ENCODE results near the gene IKZF5.

IKZF5 gene

DNA sequence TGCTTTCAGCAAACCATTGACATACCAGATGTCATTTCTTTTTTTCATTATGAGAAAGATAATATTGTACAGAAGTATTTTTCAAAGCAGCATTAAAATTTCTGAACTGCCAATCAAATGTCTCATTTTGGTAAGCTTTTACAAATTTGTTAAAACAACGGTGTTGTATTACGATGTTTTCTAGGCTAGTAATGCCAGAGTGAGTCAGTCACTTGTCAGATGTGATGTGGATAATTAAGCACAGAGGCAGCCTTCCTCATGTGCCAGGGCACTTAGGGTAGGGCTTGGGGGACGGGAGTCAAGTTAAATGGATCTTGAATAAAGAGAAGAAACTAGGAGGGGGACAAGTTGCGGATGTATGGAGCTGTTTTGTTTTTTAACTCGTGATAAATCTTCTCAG is 18.3 kb downstream of the IKZF5 start:
- DNase-seq (ENCODE audit: low read depth in 1 of 2, low spot score in 1 of 2), result no peak
- in situ Hi-C loops (cut with HindIII; ENCODE audit: low pct_unique_long_range_greater_than_20kb, low sequenced_read_pairs), result no loop called here
- no peak for TF ChIP-seq JUND (IDR thresholded peaks at IDR 0.05; ENCODE audit: low read depth)

- no peak for DNase-seq (ENCODE audit: low read depth in 1 of 2, low spot score in 1 of 2)
- TF ChIP-seq JUND (IDR thresholded peaks at IDR 0.05; ENCODE audit: low read depth), result no peak
- in situ Hi-C loops (cut with HindIII; ENCODE audit: low pct_unique_long_range_greater_than_20kb, low sequenced_read_pairs), result no loop called here
Observed at GRCh38 chr10:122988501-122988900, 20.1 kb downstream of the IKZF5 start.

DNA sequence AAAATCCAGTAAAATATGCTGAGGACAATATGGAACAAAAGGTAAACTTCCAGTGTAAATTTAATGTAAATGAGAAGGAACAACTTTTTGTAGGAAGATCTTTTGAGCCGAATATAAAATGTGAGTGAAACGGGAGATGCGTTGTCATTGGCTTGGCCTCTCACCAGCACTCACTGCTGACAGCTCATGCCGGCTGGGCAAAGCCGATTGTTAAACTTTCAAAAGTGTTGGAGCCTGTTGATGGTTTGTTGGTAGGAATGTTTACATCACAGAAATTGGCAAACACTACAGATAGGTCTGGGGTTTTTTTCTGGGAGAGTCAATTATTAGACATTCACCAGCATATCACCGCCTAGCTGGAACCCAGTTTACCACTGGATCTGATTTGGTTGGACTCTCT is 22.3 kb downstream of the IKZF5 start:
- no peak for TF ChIP-seq JUND (IDR thresholded peaks at IDR 0.05; ENCODE audit: low read depth)
- DNase-seq (ENCODE audit: low read depth in 1 of 2, low spot score in 1 of 2), result no peak
- in situ Hi-C loops (cut with HindIII; ENCODE audit: low pct_unique_long_range_greater_than_20kb, low sequenced_read_pairs), result no loop called here

- TF ChIP-seq JUND (IDR thresholded peaks at IDR 0.05; ENCODE audit: low read depth), result no peak
- DNase-seq (ENCODE audit: low read depth in 1 of 2, low spot score in 1 of 2), result no peak
- in situ Hi-C loops (cut with HindIII; ENCODE audit: low pct_unique_long_range_greater_than_20kb, low sequenced_read_pairs), result no loop called here
Observed at GRCh38 chr10:122984708-122985107, 23.9 kb downstream of the IKZF5 start.

DNA sequence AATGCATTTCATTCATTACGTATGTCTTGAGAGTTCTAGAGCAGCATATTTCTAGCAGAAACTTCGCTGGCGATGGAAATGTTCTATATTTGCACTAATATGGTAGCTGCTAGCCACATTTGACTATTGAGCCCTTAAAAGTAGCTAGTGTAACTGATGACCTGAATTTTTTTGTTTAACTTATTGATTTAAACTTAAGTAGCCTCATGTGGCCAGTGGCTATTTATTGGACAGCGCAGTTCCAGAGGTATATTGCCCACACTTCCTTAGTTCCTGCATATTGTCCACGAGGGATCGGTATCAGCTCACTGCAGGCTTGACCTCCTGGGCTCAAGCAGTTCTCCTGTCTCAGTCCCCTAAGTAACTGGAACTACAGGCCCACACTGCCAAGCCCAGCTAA is 24.7 kb downstream of the IKZF5 start:
- in situ Hi-C loops (cut with HindIII; ENCODE audit: low pct_unique_long_range_greater_than_20kb, low sequenced_read_pairs), result no loop called here
- no peak for DNase-seq (ENCODE audit: low read depth in 1 of 2, low spot score in 1 of 2)
- no peak for TF ChIP-seq JUND (IDR thresholded peaks at IDR 0.05; ENCODE audit: low read depth)

DNA sequence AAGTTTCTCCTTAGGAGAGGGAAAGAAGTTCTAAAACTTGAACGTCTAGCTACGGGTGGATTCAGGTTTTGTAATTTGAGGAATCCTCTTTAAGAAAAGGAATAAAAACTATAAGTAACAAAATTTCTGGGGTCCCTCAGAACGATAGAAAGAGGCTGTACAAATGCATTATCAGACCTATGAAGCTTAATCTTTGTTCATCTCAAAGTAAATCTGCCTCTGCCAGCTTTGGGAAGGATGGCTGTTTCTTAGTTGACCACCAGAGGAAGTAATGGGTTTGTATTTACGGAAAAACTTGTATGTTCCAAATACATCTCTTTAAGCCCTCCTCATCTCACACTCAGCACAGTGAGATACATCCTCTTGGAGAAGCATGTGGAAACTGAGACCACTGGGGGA is 27.5 kb downstream of the IKZF5 start:
- TF ChIP-seq JUND (IDR thresholded peaks at IDR 0.05; ENCODE audit: low read depth), result no peak
- in situ Hi-C loops (cut with HindIII; ENCODE audit: low pct_unique_long_range_greater_than_20kb, low sequenced_read_pairs), result no loop called here
- DNase-seq (ENCODE audit: low read depth in 1 of 2, low spot score in 1 of 2), result peak in 1 of 2 experiments; percentile 48

GRCh38 chr10:122980209-122981065 is 28.2 kb downstream of the IKZF5 start, which contains the start of gene PSTK:
Gene PSTK, plus strand, starts transcription at chr10:122980401. Its CDS starts 79 bp downstream, at chr10:122980480.
- in situ Hi-C loops (cut with HindIII; ENCODE audit: low pct_unique_long_range_greater_than_20kb, low sequenced_read_pairs), result no loop called here
- peak; percentile 77 to 92 for DNase-seq (ENCODE audit: low read depth in 1 of 2, low spot score in 1 of 2)
- TF ChIP-seq JUND (IDR thresholded peaks at IDR 0.05; ENCODE audit: low read depth), result no peak

DNA sequence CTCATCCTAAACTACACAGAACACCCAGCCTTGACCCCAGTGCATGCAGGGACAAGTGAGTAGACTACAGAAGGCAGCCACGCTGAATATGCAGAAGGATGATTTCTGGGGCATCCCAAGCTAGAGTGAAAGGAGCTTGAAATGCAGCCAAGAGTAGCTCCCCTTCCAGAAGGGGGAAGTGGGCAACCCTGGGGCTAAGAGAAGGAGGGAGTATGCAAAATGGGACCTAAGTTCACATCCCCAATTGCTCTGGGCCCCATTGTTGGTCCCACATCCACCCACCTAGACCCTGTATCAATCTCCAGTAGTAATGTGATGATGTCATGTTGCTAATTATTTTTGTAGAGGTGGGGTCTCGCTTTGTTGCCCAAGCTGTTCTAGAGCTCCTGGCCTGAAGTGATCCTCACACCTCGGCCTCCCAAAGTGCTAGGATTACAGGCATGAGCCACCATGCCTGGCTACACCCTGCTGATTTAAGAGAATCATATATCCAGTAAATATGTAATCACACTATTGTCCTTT is 34.0 kb downstream of the IKZF5 start:
- in situ Hi-C loops (cut with HindIII; ENCODE audit: low pct_unique_long_range_greater_than_20kb, low sequenced_read_pairs), result no loop called here
- DNase-seq (ENCODE audit: low read depth in 1 of 2, low spot score in 1 of 2), result no peak
- TF ChIP-seq JUND (IDR thresholded peaks at IDR 0.05; ENCODE audit: low read depth), result no peak

DNA sequence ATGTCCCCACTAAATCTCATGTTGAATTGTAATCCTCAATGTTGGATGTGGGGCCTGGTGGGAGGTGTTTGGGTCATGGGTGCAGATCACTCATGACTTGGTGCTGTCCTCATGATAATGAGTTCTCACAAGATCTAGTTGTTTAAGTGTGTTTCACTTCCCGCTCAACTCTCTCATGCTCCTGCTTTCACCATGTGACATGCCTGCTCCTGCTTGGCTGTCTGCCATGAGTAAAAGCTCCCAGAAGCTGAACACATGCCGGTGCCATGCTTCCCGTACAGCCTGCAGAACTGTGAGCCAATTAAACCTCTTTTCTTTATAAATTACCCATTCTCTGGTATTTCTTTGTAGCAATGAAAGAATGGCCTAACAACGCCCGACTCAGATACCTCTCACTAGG is 34.6 kb downstream of the IKZF5 start:
- in situ Hi-C loops (cut with HindIII; ENCODE audit: low pct_unique_long_range_greater_than_20kb, low sequenced_read_pairs), result no loop called here

DNA sequence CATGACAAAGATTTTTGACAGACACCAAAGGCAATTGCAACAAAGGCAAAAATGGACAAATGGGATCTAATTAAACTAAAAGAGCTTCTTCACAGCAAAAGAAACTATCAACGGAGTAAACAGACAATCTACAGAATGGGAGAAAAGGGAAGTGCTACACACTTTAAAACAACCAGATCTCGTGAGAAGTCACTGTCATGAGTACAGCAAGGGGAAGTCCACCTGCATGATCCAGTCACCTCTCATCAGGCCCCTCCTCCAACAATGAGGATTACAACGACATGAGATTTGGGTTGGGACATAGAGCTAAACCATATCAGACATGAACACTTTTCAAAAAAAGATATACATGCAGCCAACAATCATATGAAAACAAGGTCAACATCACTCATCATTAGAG is 39.9 kb downstream of the IKZF5 start:
- DNase-seq (ENCODE audit: low read depth in 1 of 2, low spot score in 1 of 2), result no peak
- in situ Hi-C loops (cut with HindIII; ENCODE audit: low pct_unique_long_range_greater_than_20kb, low sequenced_read_pairs), result no loop called here
- no peak for TF ChIP-seq JUND (IDR thresholded peaks at IDR 0.05; ENCODE audit: low read depth)

More for the DNA sequence above, 34.6 kb downstream of the IKZF5 start:
- TF ChIP-seq JUND (IDR thresholded peaks at IDR 0.05; ENCODE audit: low read depth), result no peak
- DNase-seq (ENCODE audit: low read depth in 1 of 2, low spot score in 1 of 2), result no peak

DNA sequence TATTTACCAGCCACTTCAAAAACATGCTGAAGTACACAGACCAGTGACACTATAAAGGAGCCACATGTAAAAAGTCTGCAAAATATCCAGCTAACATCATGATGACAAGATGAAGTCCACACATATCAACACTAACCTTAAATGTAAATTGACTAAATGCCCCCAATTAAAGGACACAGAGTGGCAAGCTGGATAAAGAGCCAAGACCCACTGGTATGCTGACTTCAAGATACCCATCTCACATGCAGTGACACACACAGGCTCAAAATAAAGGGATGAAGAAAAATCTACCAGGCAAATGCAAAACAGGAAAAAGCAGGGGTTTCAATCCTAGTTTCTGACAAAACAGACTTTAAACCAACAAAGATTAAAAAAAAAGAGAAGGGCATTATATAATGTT is 41.7 kb downstream of the IKZF5 start:
- DNase-seq (ENCODE audit: low read depth in 1 of 2, low spot score in 1 of 2), result no peak
- in situ Hi-C loops (cut with HindIII; ENCODE audit: low pct_unique_long_range_greater_than_20kb, low sequenced_read_pairs), result no loop called here
- TF ChIP-seq JUND (IDR thresholded peaks at IDR 0.05; ENCODE audit: low read depth), result no peak

GRCh38 chr10:122962405-122962804 is 46.2 kb downstream of the IKZF5 start:
- no peak for TF ChIP-seq JUND (IDR thresholded peaks at IDR 0.05; ENCODE audit: low read depth)
- DNase-seq (ENCODE audit: low read depth in 1 of 2, low spot score in 1 of 2), result no peak
- in situ Hi-C loops (cut with HindIII; ENCODE audit: low pct_unique_long_range_greater_than_20kb, low sequenced_read_pairs), result no loop called here

DNA sequence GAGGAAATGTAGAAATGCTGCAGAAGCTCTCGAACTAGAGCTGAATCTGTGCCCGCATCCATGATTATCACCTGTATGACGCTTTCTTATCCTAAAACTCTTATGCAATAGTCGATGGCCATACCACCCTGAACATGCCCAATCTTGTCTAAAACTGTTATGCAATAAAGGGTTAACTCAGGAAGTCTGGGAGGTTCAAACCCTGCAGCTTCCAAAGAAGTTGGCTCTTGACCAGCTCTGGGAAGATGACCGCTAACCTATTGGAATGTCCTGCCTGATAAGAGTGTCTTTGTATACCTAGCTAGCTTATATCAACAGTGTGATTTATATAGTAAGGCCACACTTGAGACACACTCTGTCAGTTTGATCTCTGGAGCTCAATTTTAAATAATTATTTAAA is 51.1 kb downstream of the IKZF5 start:
- in situ Hi-C loops (cut with HindIII; ENCODE audit: low pct_unique_long_range_greater_than_20kb, low sequenced_read_pairs), result no loop called here
- DNase-seq (ENCODE audit: low read depth in 1 of 2, low spot score in 1 of 2), result no peak
- TF ChIP-seq JUND (IDR thresholded peaks at IDR 0.05; ENCODE audit: low read depth), result no peak

Measured in T47D (cell line).